GM03348 (cell line): Measurements from ENCODE around the gene HRAS.

Source experiments
- DNase-seq: peaks from one replicate; pipeline ENCODE4 v3.0.0; 2012; ENCODE audit warnings: low spot score

HRAS gene

GRCh38 chr11:567011-567628 is 31.7 kb upstream of the HRAS start:
- no peak for DNase-seq

GRCh38 chr11:565921-566509 is 30.6 kb upstream of the HRAS start:
- no peak for DNase-seq

GRCh38 chr11:563812-564578 is 28.6 kb upstream of the HRAS start:
- no peak for DNase-seq

GRCh38 chr11:563066-563811 is 27.9 kb upstream of the HRAS start:
- DNase-seq = no peak

- no peak for DNase-seq
These were observed 26.8 kb upstream of the HRAS start for GRCh38 chr11:562046-562645.

GRCh38 chr11:561148-562003 is 26.0 kb upstream of the HRAS start:
- peak; percentile 60 for DNase-seq

- DNase-seq = peak; percentile 100
These were observed 25.1 kb upstream of the HRAS start, which contains the start of the genes LMNTD2 and RASSF7 for GRCh38 chr11:560305-561147. TSS of gene LMNTD2 (minus strand) at chr11:560738. CDS start at chr11:560716, 22 bp downstream. TSS of gene RASSF7 (plus strand) at chr11:560970. CDS start at chr11:561769, 799 bp downstream.

- DNase-seq = no peak
These were observed 24.4 kb upstream of the HRAS start for GRCh38 chr11:559712-560304.

GRCh38 chr11:559020-559620 is 23.7 kb upstream of the HRAS start:
- DNase-seq = no peak

- DNase-seq = no peak
These were observed 23.1 kb upstream of the HRAS start for GRCh38 chr11:558503-558902.

GRCh38 chr11:557328-558132 is 22.2 kb upstream of the HRAS start:
- no peak for DNase-seq

- DNase-seq = no peak
These were observed 21.4 kb upstream of the HRAS start for GRCh38 chr11:556662-557256.

GRCh38 chr11:555780-556661 is 20.6 kb upstream of the HRAS start:
- DNase-seq = no peak

- DNase-seq = no peak
These were observed 19.9 kb upstream of the HRAS start for GRCh38 chr11:555227-555779.

- DNase-seq = peak; percentile 73
These were observed 19.3 kb upstream of the HRAS start for GRCh38 chr11:554428-555226.

- DNase-seq = no peak
These were observed 18.6 kb upstream of the HRAS start for GRCh38 chr11:553988-554340.
